IMR-90 (cell line): ENCODE data around the gene CAMTA1. TPM values are rescaled to one million over a fixed set of nuclear protein-coding genes. Genes with fewer than 3 reads are reported as not detected.

Experiments used
- ATAC-seq: fragments of 200-7000 bp; cut with Tn5 transposase; 2 replicates; pipeline ENCODE4 v1.9.1; 2020; ENCODE audit warnings: low read depth, mild to moderate bottlenecking, moderate library complexity
- BruUV-seq: library from RNA; stranded (reverse); fragments of 400-500 nt; replicated peaks from 2 replicates; lab custom pipeline; 2021; lab: Mats Ljungman, UMichigan
- CTCF ChIA-PET: fragments of 300-600 bp; formaldehyde crosslinking; extraction: SDS; loops from one replicate; lab custom pipeline; 2021; ENCODE audit warnings: antibody characterized with exemption; lab: Yijun Ruan, JAX
- POLR2A ChIA-PET: fragments of 300-600 bp; sonication (Branson Sonifier 250); formaldehyde crosslinking; loops from one replicate; lab custom pipeline; 2022; ENCODE audit warnings: antibody characterized with exemption; ENCODE audit not compliant: unreplicated experiment; lab: Charles Lee
- DNase-seq: peaks from one replicate; pipeline ENCODE4 v3.0.0; 2013
- H2AFZ ChIP-seq: replicated peaks from 2 replicates; pipeline ENCODE3; 2013; ENCODE audit warnings: low read length, mild to moderate bottlenecking; ENCODE audit not compliant: poor library complexity
- H2AK5ac ChIP-seq: 2 replicates; pipeline ENCODE4 v1.6.1; 2013; ENCODE audit warnings: low read depth, low read length, inconsistent platforms
- H2AK9ac ChIP-seq: replicated peaks from 2 replicates; pipeline ENCODE3; 2013; ENCODE audit warnings: mild to moderate bottlenecking, low read depth, low read length, moderate library complexity; ENCODE audit not compliant: poor library complexity
- H2BK120ac ChIP-seq: 2 replicates; pipeline ENCODE4 v1.6.1; 2013; ENCODE audit warnings: low read depth, low read length, inconsistent platforms
- H2BK15ac ChIP-seq: 3 replicates; pipeline ENCODE4 v1.6.1; 2013; ENCODE audit warnings: low read depth, low read length, inconsistent platforms
- H2BK20ac ChIP-seq: 2 replicates; pipeline ENCODE4 v1.6.1; 2013; ENCODE audit warnings: low read depth, mild to moderate bottlenecking, inconsistent platforms, low read length, moderate library complexity
- H2BK5ac ChIP-seq: 2 replicates; pipeline ENCODE4 v1.6.1; 2013; ENCODE audit warnings: mild to moderate bottlenecking, low read depth, low read length, inconsistent platforms; ENCODE audit not compliant: poor library complexity, severe bottlenecking
- H3K14ac ChIP-seq: replicated peaks from 2 replicates; pipeline ENCODE4 v1.6.1; 2013; ENCODE audit warnings: low read depth, low read length, inconsistent platforms
- H3K18ac ChIP-seq: 2 replicates; pipeline ENCODE4 v1.6.1; 2013; ENCODE audit warnings: low read depth, low read length, control low read depth
- H3K23ac ChIP-seq: 2 replicates; pipeline ENCODE4 v1.6.1; 2013; ENCODE audit warnings: low read depth, low read length, inconsistent platforms
- H3K27ac ChIP-seq: 2 replicates; pipeline ENCODE4 v1.5.1; 2013; ENCODE audit warnings: mild to moderate bottlenecking, control low read depth, low read length; ENCODE audit not compliant: insufficient read depth
- H3K27me3 ChIP-seq: 2 replicates; pipeline ENCODE4 v1.6.1; 2013; ENCODE audit warnings: low read length; ENCODE audit not compliant: control insufficient read depth, insufficient read depth
- H3K36me3 ChIP-seq: 2 replicates; pipeline ENCODE4 v1.6.1; 2013; ENCODE audit warnings: low read length, mixed read lengths; ENCODE audit not compliant: control insufficient read depth, insufficient read depth
- H3K4ac ChIP-seq: 2 replicates; pipeline ENCODE4 v1.6.1; 2013; ENCODE audit warnings: low read depth, low read length, inconsistent platforms
- H3K4me1 ChIP-seq: 2 replicates; pipeline ENCODE4 v1.6.1; 2013; ENCODE audit warnings: low read length, mixed read lengths; ENCODE audit not compliant: control insufficient read depth, insufficient read depth
- H3K4me2 ChIP-seq: 2 replicates; pipeline ENCODE4 v1.6.1; 2013; ENCODE audit warnings: low read depth, mild to moderate bottlenecking, control low read depth, low read length, moderate library complexity
- H3K4me3 ChIP-seq: 2 replicates; pipeline ENCODE4 v1.5.1; 2013; ENCODE audit warnings: low read depth, mild to moderate bottlenecking, control low read depth, low read length, moderate library complexity; ENCODE audit not compliant: insufficient read depth
- H3K56ac ChIP-seq: 2 replicates; pipeline ENCODE4 v1.6.1; 2013; ENCODE audit warnings: low read length, inconsistent platforms; ENCODE audit not compliant: insufficient read depth; ENCODE audit errors: extremely low read depth
- H3K79me1 ChIP-seq, 2 experiments: 2 replicates each; pipeline ENCODE4 v1.6.1; 2013; ENCODE audit warnings: low read length in 2 of 2, inconsistent platforms in 1 of 2, low read depth in 1 of 2
- H3K9ac ChIP-seq: 2 replicates; pipeline ENCODE4 v1.6.1; 2013; ENCODE audit warnings: low read depth, low read length, control low read depth
- H3K9me1 ChIP-seq: 2 replicates; pipeline ENCODE4 v1.6.1; 2013; ENCODE audit warnings: low read length, inconsistent platforms; ENCODE audit not compliant: insufficient read depth
- H3K9me3 ChIP-seq: 2 replicates; pipeline ENCODE4 v1.6.1; 2013; ENCODE audit warnings: low read length; ENCODE audit not compliant: control insufficient read depth, insufficient read depth
- H4K20me1 ChIP-seq: 2 replicates; pipeline ENCODE4 v1.6.1; 2013; ENCODE audit warnings: low read length, inconsistent platforms; ENCODE audit not compliant: insufficient read depth
- H4K5ac ChIP-seq: 2 replicates; pipeline ENCODE4 v1.6.1; 2013; ENCODE audit warnings: mild to moderate bottlenecking, low read depth, low read length, control low read depth
- H4K8ac ChIP-seq, 2 experiments: 2 replicates each; pipeline ENCODE4 v1.6.1; 2013; ENCODE audit warnings: low read depth in 2 of 2, low read length in 2 of 2, control low read depth in 1 of 2, inconsistent platforms in 1 of 2
- H4K91ac ChIP-seq: 2 replicates; pipeline ENCODE4 v1.6.1; 2013; ENCODE audit warnings: low read depth, low read length, inconsistent platforms; ENCODE audit not compliant: insufficient read depth
- CEBPB ChIP-seq: IDR thresholded peaks from 2 replicates; pipeline ENCODE4 v1.6.1; 2012; ENCODE audit warnings: low read depth, low read length, improper control_type of control experiment
- FOS ChIP-seq: fragments of 150-350 bp; IDR thresholded peaks from 2 replicates; pipeline ENCODE4 v1.6.1; 2016; ENCODE audit warnings: low read depth, low read length
- MAFK ChIP-seq: IDR thresholded peaks from 2 replicates; pipeline ENCODE4 v1.6.1; 2012; ENCODE audit warnings: low read depth, low read length, improper control_type of control experiment
- MXI1 ChIP-seq: IDR thresholded peaks from 2 replicates; pipeline ENCODE4 v1.6.1; 2012; ENCODE audit warnings: low read depth, mild to moderate bottlenecking, low read length, moderate library complexity, borderline replicate concordance
- POLR2A ChIP-seq: IDR thresholded peaks from 2 replicates; pipeline ENCODE4 v1.6.1; 2012; ENCODE audit warnings: mild to moderate bottlenecking, low read depth, low read length
- RAD21 ChIP-seq: IDR thresholded peaks from 2 replicates; pipeline ENCODE4 v1.6.1; 2012; ENCODE audit warnings: low read length, improper control_type of control experiment
- RFX5 ChIP-seq: IDR thresholded peaks from 2 replicates; pipeline ENCODE4 v1.8.0; 2012; ENCODE audit warnings: low read depth, mild to moderate bottlenecking, low read length, moderate library complexity
- SMC3 ChIP-seq: fragments of 150-350 bp; IDR thresholded peaks from 2 replicates; pipeline ENCODE4 v1.6.1; 2016; ENCODE audit warnings: low read depth, mild to moderate bottlenecking, antibody characterized with exemption, low read length, moderate library complexity
- WGBS, 2 experiments: methylation state at CpG; one replicate each; pipeline versions ENCODE4 v1.1.5 to v1.1.7; 2013; ENCODE audit warnings: missing lambda C conversion rate in 2 of 2; ENCODE audit not compliant: insufficient read length in 1 of 2; ENCODE audit errors: extremely low coverage in 2 of 2; 5-methylcytosine and 5-hydroxymethylcytosine counted together
- dilution Hi-C: fragments of 300-500 bp; cut with HindIII; formaldehyde crosslinking; loops from one replicate; pipeline ENCODE4 v1.14.3; 2018; ENCODE audit warnings: low sequenced_read_pairs; ENCODE audit not compliant: unreplicated experiment
- in situ Hi-C: fragments of 300-500 bp; cut with MboI; formaldehyde crosslinking; loops from 3 replicates; pipeline ENCODE4 v1.14.3; 2019; ENCODE audit warnings: low sequenced_read_pairs, inconsistent platforms, mixed read lengths
- intact Hi-C: fragments of 100-400 bp; cut with micrococcal nuclease; formaldehyde crosslinking; loops from 2 replicates; pipeline ENCODE4 v1.10.0; 2022
- polyA plus RNA-seq, 3 experiments: library from polyadenylated mRNA; depleted of rRNA; stranded (reverse); fragments of >200 nt; gene quantifications; 2 replicates each; pipeline ENCODE4 v1.2.3, GENCODE V29; 2012; ENCODE audit warnings: low replicate concordance in 1 of 3
- total RNA-seq: library from RNA; depleted of rRNA; stranded (reverse); fragments of >200 nt; gene quantifications from 2 replicates; pipeline ENCODE4 v1.2.3, GENCODE V29; 2012
- TF ChIP-seq, protein P1 (sequence below): fragments of 150-350 bp; IDR thresholded peaks from 2 replicates; pipeline ENCODE4 v1.6.1; 2016; ENCODE audit warnings: low read depth, mild to moderate bottlenecking, low read length, moderate library complexity, borderline replicate concordance

Gene CAMTA1
- total and polyA plus RNA-seq, 2 of the 4 experiments (the other 2 are of a cell fraction) = 35.5 to 74.3 TPM

DNA sequence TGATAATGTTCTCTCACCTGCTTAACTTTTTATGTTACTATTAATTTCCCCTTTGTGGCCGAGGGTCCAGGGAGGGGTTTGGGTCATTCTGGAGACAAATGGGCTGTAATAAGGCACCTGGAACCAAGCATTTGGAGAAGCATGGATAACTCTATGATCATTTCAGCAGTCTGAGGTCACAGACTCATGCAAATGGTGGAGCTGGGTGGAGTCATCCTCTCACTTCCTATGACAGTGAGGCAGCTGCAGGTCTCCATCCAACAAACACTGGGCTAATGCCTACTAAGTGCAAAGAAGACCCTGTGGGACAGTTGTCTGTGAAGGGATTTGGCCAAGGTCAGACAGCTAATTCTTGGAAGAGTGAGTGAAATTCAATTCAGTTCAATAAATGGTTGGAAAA is 28.8 kb upstream of the CAMTA1 start:
- Histone ChIP-seq H2BK5ac (no peak overlapping the region), H4K8ac (no peak overlapping the region), H3K4ac (no peak overlapping the region), H2AFZ (no peak overlapping the region), H2AK5ac (no peak overlapping the region), H2BK20ac (no peak overlapping the region), H3K36me3 (no peaks in the 10 kb centered on the region), H4K5ac (no peak overlapping the region), H3K4me3 (no peak overlapping the region), H3K18ac (no peak overlapping the region), H4K20me1 (no peaks in the 10 kb centered on the region), H3K23ac (no peak overlapping the region), H3K4me1 (no peaks in the 10 kb centered on the region), H3K14ac (no peak overlapping the region), H3K27me3 (peaks cover 5% of the 10 kb centered on the region), H3K56ac (no peak overlapping the region), H2BK15ac (no peak overlapping the region), H3K9me3 (no peaks in the 10 kb centered on the region), H3K27ac (no peak overlapping the region), H4K91ac (no peak overlapping the region), H3K9me1 (no peaks in the 10 kb centered on the region), H2BK120ac (no peak overlapping the region), H3K79me1 (no peaks in the 10 kb centered on the region), H3K4me2 (no peak overlapping the region), H3K9ac (no peak overlapping the region), H2AK9ac (no peak overlapping the region)
- ChIA-PET POLR2A (no interaction called here), CTCF (no interaction called here)
- TF ChIP-seq, protein P1, sequence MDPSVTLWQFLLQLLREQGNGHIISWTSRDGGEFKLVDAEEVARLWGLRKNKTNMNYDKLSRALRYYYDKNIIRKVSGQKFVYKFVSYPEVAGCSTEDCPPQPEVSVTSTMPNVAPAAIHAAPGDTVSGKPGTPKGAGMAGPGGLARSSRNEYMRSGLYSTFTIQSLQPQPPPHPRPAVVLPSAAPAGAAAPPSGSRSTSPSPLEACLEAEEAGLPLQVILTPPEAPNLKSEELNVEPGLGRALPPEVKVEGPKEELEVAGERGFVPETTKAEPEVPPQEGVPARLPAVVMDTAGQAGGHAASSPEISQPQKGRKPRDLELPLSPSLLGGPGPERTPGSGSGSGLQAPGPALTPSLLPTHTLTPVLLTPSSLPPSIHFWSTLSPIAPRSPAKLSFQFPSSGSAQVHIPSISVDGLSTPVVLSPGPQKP = no peak
- TF ChIP-seq CEBPB (no peak), MXI1 (no peak), SMC3 (no peak), RAD21 (no peak), POLR2A (no peak), RFX5 (no peak), MAFK (no peak), FOS (no peak)
- ATAC-seq (no peak), DNase-seq (no peak)
- no CpG with 5 or more reads among the region's 1 CpG for WGBS, 2 experiments
- in situ Hi-C loops = no loop called here
- intact Hi-C loops = no loop called here
- dilution Hi-C loops = no loop called here
- BruUV-seq = no TSS peak
